Endothelial cell of umbilical vein (primary cell): ENCODE measurements around the gene FOXP1. TPM values are rescaled to one million over a fixed set of nuclear protein-coding genes. Genes with fewer than 3 reads are reported as not detected.
"Not testable (repeated sequence)": the region's sequence is repeated elsewhere in the genome, so short reads cannot be mapped to it uniquely, and the experiment has no call there.

Source experiments
- BruUV-seq: library from RNA; stranded (reverse); fragments of 400-500 nt; replicated peaks from 2 replicates; lab custom pipeline; 2021; lab: Mats Ljungman, UMichigan
- CTCF ChIA-PET: fragments of 300-600, 350-600 bp; sonication (Branson Sonifier 250); formaldehyde crosslinking; loops from one replicate; lab custom pipeline; 2021; ENCODE audit warnings: antibody characterized with exemption, inconsistent platforms; lab: Charles Lee
- POLR2A ChIA-PET: fragments of 300-600, 350-600 bp; sonication (Branson Sonifier 250); formaldehyde crosslinking; loops from one replicate; lab custom pipeline; 2021; ENCODE audit warnings: antibody characterized with exemption, inconsistent platforms; lab: Charles Lee
- DNase-seq: peaks from one replicate; pipeline ENCODE4 v3.0.0-alpha.2; 2011; ENCODE audit warnings: low read depth, low spot score
- FAIRE-seq: peaks from 2 replicates; lab custom pipeline; 2011; peaks lifted over from hg19 to GRCh38; lab: Jason Lieb, UNC
- H2AFZ ChIP-seq: 2 replicates; pipeline ENCODE4 v1.6.0; 2012; ENCODE audit warnings: low read depth, low read length, control low read depth, inconsistent platforms
- H3K27ac ChIP-seq: 2 replicates; pipeline ENCODE4 v1.5.1; 2011; ENCODE audit warnings: low read depth, mild to moderate bottlenecking, control low read depth, low read length, moderate library complexity; ENCODE audit not compliant: insufficient read depth
- H3K27me3 ChIP-seq, 2 experiments: 2 replicates each; pipeline versions ENCODE4 v1.6.0 to v1.6.1; 2011; ENCODE audit warnings: low read length in 2 of 2, mixed read lengths in 1 of 2; ENCODE audit not compliant: control insufficient read depth in 2 of 2, insufficient read depth in 2 of 2
- H3K36me3 ChIP-seq, 2 experiments: 2 replicates in 1 of 2; 3 replicates in 1 of 2; pipeline ENCODE4 v1.5.1; 2011; ENCODE audit warnings: low read length in 2 of 2, mild to moderate bottlenecking in 1 of 2, moderate library complexity in 1 of 2; ENCODE audit not compliant: control insufficient read depth in 2 of 2, insufficient read depth in 2 of 2; ENCODE audit errors: extremely low read depth in 1 of 2
- H3K4me1 ChIP-seq: 3 replicates; pipeline ENCODE4 v1.5.1; 2011; ENCODE audit warnings: mild to moderate bottlenecking, low read length; ENCODE audit not compliant: control insufficient read depth, insufficient read depth; ENCODE audit errors: extremely low read depth
- H3K4me2 ChIP-seq: 2 replicates; pipeline ENCODE4 v1.6.1; 2011; ENCODE audit warnings: low read length, control low read depth, mixed read lengths; ENCODE audit not compliant: insufficient read depth
- H3K4me3 ChIP-seq, 3 experiments: fragments of 200-600 bp in 1 of 3; sonication (generic), shearing (Covaris generic) in 1 of 3; replicated peaks in 1 of 3; 2 replicates each; pipeline ENCODE4 v1.5.1; 2011 to 2016; ENCODE audit warnings: control low read depth in 3 of 3, low read length in 3 of 3, mild to moderate bottlenecking in 2 of 3, inconsistent platforms in 1 of 3, low read depth in 1 of 3, moderate library complexity in 1 of 3; ENCODE audit not compliant: insufficient read depth in 1 of 3
- H3K79me2 ChIP-seq: 2 replicates; pipeline ENCODE4 v1.6.0; 2012; ENCODE audit warnings: low read length, inconsistent platforms; ENCODE audit not compliant: control insufficient read depth, insufficient read depth
- H3K9ac ChIP-seq: replicated peaks from 2 replicates; pipeline ENCODE3; 2011; ENCODE audit warnings: low read length, control low read depth; ENCODE audit not compliant: insufficient read depth; ENCODE audit errors: extremely low read depth
- H3K9me1 ChIP-seq: replicated peaks from 3 replicates; pipeline ENCODE4 v1.6.0; 2011; ENCODE audit warnings: mild to moderate bottlenecking, low read length; ENCODE audit not compliant: control insufficient read depth, insufficient read depth; ENCODE audit errors: extremely low read depth
- H3K9me3 ChIP-seq: replicated peaks from 2 replicates; pipeline ENCODE4 v1.5.1; 2012; ENCODE audit warnings: low read length, inconsistent platforms; ENCODE audit not compliant: control insufficient read depth, insufficient read depth
- H4K20me1 ChIP-seq: replicated peaks from 2 replicates; pipeline ENCODE3; 2011; ENCODE audit warnings: mild to moderate bottlenecking, low read length; ENCODE audit not compliant: control insufficient read depth, insufficient read depth; ENCODE audit errors: extremely low read depth
- GATA2 ChIP-seq: IDR thresholded peaks from 2 replicates; pipeline ENCODE4 v1.7.0; 2011; ENCODE audit warnings: low read depth, mild to moderate bottlenecking, moderate library complexity, mixed read lengths, low read length; ENCODE audit not compliant: insufficient read length, insufficient read depth
- JUN ChIP-seq: IDR thresholded peaks from 2 replicates; pipeline ENCODE4 v1.6.1; 2011; ENCODE audit warnings: borderline replicate concordance, low read depth; ENCODE audit not compliant: insufficient read length, insufficient read depth
- MAX ChIP-seq: IDR thresholded peaks from 2 replicates; pipeline ENCODE4 v1.6.1; 2011; ENCODE audit not compliant: insufficient read depth, insufficient read length
- MYC ChIP-seq: IDR thresholded peaks from one replicate; pipeline ENCODE4 v1.6.1; 2011; ENCODE audit warnings: mild to moderate bottlenecking, low read depth, low read length
- POLR2AphosphoS5 ChIP-seq: IDR thresholded peaks from 2 replicates; pipeline ENCODE4 v1.6.1; 2012; ENCODE audit warnings: low read depth, mild to moderate bottlenecking, control low read depth, low read length, moderate library complexity; ENCODE audit not compliant: insufficient read depth
- dilution Hi-C: fragments of 300-500 bp; cut with MboI; formaldehyde crosslinking; loops from one replicate; pipeline ENCODE4 v1.15.0; 2019; ENCODE audit warnings: low sequenced_read_pairs; ENCODE audit not compliant: extremely low pct_ligation_motif_present
- intact Hi-C: fragments of 100-400 bp; cut with micrococcal nuclease; formaldehyde crosslinking; loops from one replicate; pipeline ENCODE4 v1.10.0; 2022
- polyA plus RNA-seq, 4 experiments: library from polyadenylated mRNA; depleted of rRNA in 3 of 4; stranded (reverse) in 3 of 4; unstranded in 1 of 4; fragments of >200 nt; gene quantifications; 2 replicates each; pipeline versions ENCODE4 v1.2.1 to v1.2.3, GENCODE V29; 2011 to 2012; ENCODE audit warnings: missing spikeins in 1 of 4
- total RNA-seq: library from RNA; stranded (reverse); gene quantifications from 2 replicates; pipeline ENCODE4 v1.2.3, GENCODE V29; 2021

FOXP1 gene
- total and polyA plus RNA-seq, 2 donors (not counting 3 experiments of a cell fraction or from before 2014, with no cell fraction given) = 41.0 to 107 TPM

DNA sequence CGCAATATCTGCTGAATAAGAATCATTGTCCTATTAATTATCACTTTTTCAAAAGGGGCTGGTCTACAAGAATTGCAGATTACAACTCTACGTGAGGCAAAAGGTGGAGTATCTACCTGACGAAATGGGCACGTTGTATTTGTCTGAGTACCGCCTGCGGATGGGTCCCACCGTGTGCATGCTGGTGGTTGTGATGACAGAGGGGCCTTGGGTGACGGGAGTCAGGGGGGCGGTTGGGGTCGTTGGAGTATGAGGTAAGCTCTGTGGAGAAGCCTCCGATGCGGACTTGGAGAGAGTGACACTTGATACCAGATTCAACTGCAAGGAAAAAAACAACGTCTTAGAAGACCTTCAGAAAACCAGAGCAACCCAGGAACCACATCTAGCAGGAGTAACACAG, 605.8 kb downstream of the FOXP1 start:
- no peaks in the 10 kb centered on the region for H3K9me1 ChIP-seq
- peaks cover 21% of the 10 kb centered on the region for H3K79me2 ChIP-seq
- H3K4me3 ChIP-seq = no peak overlapping the region
- TF ChIP-seq MYC (no peak), MAX (no peak), GATA2 (no peak), JUN (no peak), POLR2AphosphoS5 (no peak)
- CTCF ChIA-PET = interaction anchor here (1.0 to 1.8 kb wide), 2 partner anchors 29 to 45 kb away, joined by 3 read pairs; no protein-coding TSS in a partner anchor
- no peak overlapping the region for H3K27ac ChIP-seq
- peaks cover 19 to 21% of the 10 kb centered on the region in 2 experiments for H3K36me3 ChIP-seq
- H3K9me3 ChIP-seq = no peaks in the 10 kb centered on the region
- H3K4me2 ChIP-seq = no peak overlapping the region
- intact Hi-C loops (no loop called here), dilution Hi-C loops (no loop called here)
- no peaks in the 10 kb centered on the region for H3K27me3 ChIP-seq
- FAIRE-seq (no peak), DNase-seq (no peak)
- no peak overlapping the region for H2AFZ ChIP-seq
- POLR2A ChIA-PET = no interaction called here
- BruUV-seq = no TSS peak
- H3K4me1 ChIP-seq = peaks cover 27% of the 10 kb centered on the region
- H4K20me1 ChIP-seq = no peaks in the 10 kb centered on the region
- H3K9ac ChIP-seq = no peak overlapping the region

DNA sequence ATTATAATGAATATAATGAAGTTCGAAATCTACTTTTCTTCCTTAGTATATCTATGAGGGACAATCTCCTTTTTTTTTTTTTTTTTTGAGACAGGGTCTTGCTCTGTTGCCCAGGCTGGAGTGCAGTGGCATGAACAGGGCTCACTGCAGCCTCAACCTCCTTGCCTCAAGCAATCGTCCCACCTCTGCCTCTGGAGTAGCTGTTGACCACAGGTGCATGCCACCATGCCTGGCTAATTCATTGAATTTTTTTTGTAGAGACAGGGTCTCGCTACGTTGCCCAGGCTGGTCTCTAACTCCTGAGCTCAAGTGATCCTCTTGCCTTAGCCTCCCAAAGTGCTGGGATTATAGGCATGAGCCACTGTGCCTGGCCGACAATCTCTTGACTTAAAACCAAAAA, 607.5 kb downstream of the FOXP1 start:
- Histone ChIP-seq H3K36me3 (peaks cover 29% of the 10 kb centered on the region in 2 experiments), H3K79me2 (peaks cover 16% of the 10 kb centered on the region)
- POLR2A ChIA-PET, H3K27me3 ChIP-seq, H3K4me3 ChIP-seq, H3K9me3 ChIP-seq, FAIRE-seq, H3K27ac ChIP-seq, dilution Hi-C loops, H4K20me1 ChIP-seq, H3K4me1 ChIP-seq, H3K4me2 ChIP-seq, H3K9ac ChIP-seq, H3K9me1 ChIP-seq, BruUV-seq, DNase-seq, H2AFZ ChIP-seq, intact Hi-C loops: not testable (repeated sequence)
- CTCF ChIA-PET = interaction anchor here (1.8 kb wide), 1 partner anchor 47 kb away, joined by 3 read pairs; no protein-coding TSS in a partner anchor
